Neural progenitor cell (in vitro differentiated cells): ENCODE data around the gene UBE2J1.

ENCODE experiments used
- EZH2 ChIP-seq: fragments of 200-600 bp; sonication (generic); IDR thresholded peaks from 2 replicates; pipeline ENCODE4 v1.6.1; 2017; ENCODE audit warnings: antibody characterized with exemption, mild to moderate bottlenecking, moderate library complexity
- EZH2phosphoT487 ChIP-seq: fragments of 200-600 bp; sonication (generic); IDR thresholded peaks from 2 replicates; pipeline ENCODE4 v1.6.1; 2017; ENCODE audit warnings: antibody characterized with exemption
- TF ChIP-seq, protein P1 (sequence below): fragments of 200-600 bp; sonication (generic); IDR thresholded peaks from 2 replicates; pipeline ENCODE4 v1.5.1; 2017; ENCODE audit warnings: antibody characterized with exemption, mild to moderate bottlenecking

DNA sequence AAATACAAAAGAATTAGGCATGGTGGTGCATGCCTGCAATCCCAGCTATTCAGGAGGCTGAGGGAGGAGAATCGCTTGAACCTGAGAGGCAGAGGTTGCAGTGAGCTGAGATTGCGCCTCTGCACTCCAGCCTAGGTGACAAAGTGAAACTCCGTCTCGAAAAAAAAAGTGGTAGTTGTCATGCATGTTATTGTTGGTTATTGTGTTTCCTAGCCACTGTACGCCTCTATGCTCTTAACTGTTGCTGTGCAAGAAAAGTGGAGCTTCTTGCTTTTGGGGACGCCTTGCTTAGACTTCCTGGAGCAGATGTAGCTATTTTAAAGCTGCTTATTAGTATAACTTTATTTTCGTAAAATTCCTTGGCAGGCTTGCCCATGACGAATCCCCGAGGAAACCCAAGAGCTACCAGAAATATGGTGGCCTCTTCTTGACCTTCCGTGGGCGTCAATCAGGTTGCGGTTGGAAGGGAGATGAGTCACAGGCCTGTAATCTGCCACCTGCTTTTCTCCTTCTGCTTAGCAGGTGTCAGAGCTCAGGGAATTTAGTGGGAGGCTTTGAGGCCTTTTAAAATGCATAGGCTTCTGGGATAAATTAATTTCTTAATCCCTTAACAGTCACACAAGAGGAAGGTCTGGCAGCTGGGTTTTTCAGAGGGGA lies 54.7 kb downstream of the UBE2J1 start:
- TF ChIP-seq, protein P1, sequence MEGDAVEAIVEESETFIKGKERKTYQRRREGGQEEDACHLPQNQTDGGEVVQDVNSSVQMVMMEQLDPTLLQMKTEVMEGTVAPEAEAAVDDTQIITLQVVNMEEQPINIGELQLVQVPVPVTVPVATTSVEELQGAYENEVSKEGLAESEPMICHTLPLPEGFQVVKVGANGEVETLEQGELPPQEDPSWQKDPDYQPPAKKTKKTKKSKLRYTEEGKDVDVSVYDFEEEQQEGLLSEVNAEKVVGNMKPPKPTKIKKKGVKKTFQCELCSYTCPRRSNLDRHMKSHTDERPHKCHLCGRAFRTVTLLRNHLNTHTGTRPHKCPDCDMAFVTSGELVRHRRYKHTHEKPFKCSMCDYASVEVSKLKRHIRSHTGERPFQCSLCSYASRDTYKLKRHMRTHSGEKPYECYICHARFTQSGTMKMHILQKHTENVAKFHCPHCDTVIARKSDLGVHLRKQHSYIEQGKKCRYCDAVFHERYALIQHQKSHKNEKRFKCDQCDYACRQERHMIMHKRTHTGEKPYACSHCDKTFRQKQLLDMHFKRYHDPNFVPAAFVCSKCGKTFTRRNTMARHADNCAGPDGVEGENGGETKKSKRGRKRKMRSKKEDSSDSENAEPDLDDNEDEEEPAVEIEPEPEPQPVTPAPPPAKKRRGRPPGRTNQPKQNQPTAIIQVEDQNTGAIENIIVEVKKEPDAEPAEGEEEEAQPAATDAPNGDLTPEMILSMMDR, result no peak
- TF ChIP-seq EZH2 (no peak), EZH2phosphoT487 (no peak)
